Suppressor macrophage (primary cell): ENCODE measurements around the gene EPHA1.
A peak's percentile ranks its signal among the peaks of the same experiment; 100 is the strongest.
"Not testable (repeated sequence)": the region's sequence is repeated elsewhere in the genome, so short reads cannot be mapped to it uniquely, and the experiment has no call there.

Experiments
- DNase-seq, 4 experiments: peaks; one replicate each; pipeline ENCODE4 v3.0.0-alpha.2; 2020 to 2022

EPHA1 gene

GRCh38 chr7:143402233-143402632 lies 6.4 kb downstream of the EPHA1 start:
- DNase-seq, result not testable (repeated sequence)

GRCh38 chr7:143401265-143401664 lies 7.4 kb downstream of the EPHA1 start:
- DNase-seq, result no peak

GRCh38 chr7:143399642-143400041 lies 9.0 kb downstream of the EPHA1 start:
- no peak for DNase-seq

GRCh38 chr7:143399151-143399550 lies 9.5 kb downstream of the EPHA1 start:
- no peak for DNase-seq

- no peak for DNase-seq
These were observed 10.0 kb downstream of the EPHA1 start for GRCh38 chr7:143398616-143399015.

GRCh38 chr7:143397710-143398530 lies 10.7 kb downstream of the EPHA1 start:
- DNase-seq, result no peak

GRCh38 chr7:143396625-143397556 lies 11.8 kb downstream of the EPHA1 start:
- DNase-seq, result no peak

GRCh38 chr7:143396182-143396581 lies 12.5 kb downstream of the EPHA1 start:
- DNase-seq, result no peak

GRCh38 chr7:143395187-143396149 lies 13.2 kb downstream of the EPHA1 start:
- DNase-seq, result peak; percentile 62 to 76 (median 72)

- DNase-seq, result no peak
These were observed 13.9 kb downstream of the EPHA1 start for GRCh38 chr7:143394777-143395176.

GRCh38 chr7:143394068-143394467 lies 14.6 kb downstream of the EPHA1 start:
- DNase-seq, result no peak

GRCh38 chr7:143393267-143394041 lies 15.2 kb downstream of the EPHA1 start:
- DNase-seq, result peak; percentile 43 to 67 (median 56)

GRCh38 chr7:143392875-143393266 lies 15.8 kb downstream of the EPHA1 start:
- DNase-seq, result no peak

GRCh38 chr7:143392427-143392826 lies 16.2 kb downstream of the EPHA1 start:
- not testable (repeated sequence) for DNase-seq

- DNase-seq, result no peak
These were observed 16.9 kb downstream of the EPHA1 start for GRCh38 chr7:143391462-143392404.

GRCh38 chr7:143390773-143391317 lies 17.8 kb downstream of the EPHA1 start:
- DNase-seq, result no peak

- DNase-seq, result no peak
These were observed 18.4 kb downstream of the EPHA1 start for GRCh38 chr7:143390104-143390772.

- DNase-seq, result no peak
These were observed 19.1 kb downstream of the EPHA1 start for GRCh38 chr7:143389316-143390103.
